HUES48 (cell line): ENCODE data around the gene CERKL.
"Not testable (repeated sequence)": the region's sequence is repeated elsewhere in the genome, so short reads cannot be mapped to it uniquely, and the experiment has no call there.

ENCODE experiments used
- H3K27ac ChIP-seq: one replicate; pipeline ENCODE4 v1.7.0; 2013; ENCODE audit warnings: low read depth, low read length, inconsistent platforms
- H3K27me3 ChIP-seq: 2 replicates; pipeline ENCODE4 v1.6.1; 2013; ENCODE audit warnings: mild to moderate bottlenecking, low read length; ENCODE audit not compliant: control insufficient read depth, insufficient read depth
- H3K36me3 ChIP-seq: 2 replicates; pipeline ENCODE4 v1.6.1; 2013; ENCODE audit warnings: low read length; ENCODE audit not compliant: control insufficient read depth, insufficient read depth
- H3K4me1 ChIP-seq: 2 replicates; pipeline ENCODE4 v1.6.1; 2013; ENCODE audit warnings: mild to moderate bottlenecking, low read length; ENCODE audit not compliant: control insufficient read depth, insufficient read depth
- H3K4me3 ChIP-seq: 2 replicates; pipeline ENCODE4 v1.5.1; 2013; ENCODE audit warnings: mild to moderate bottlenecking, low read depth, low read length
- H3K9ac ChIP-seq: 2 replicates; pipeline ENCODE4 v1.6.1; 2013; ENCODE audit warnings: mild to moderate bottlenecking, low read depth, low read length, moderate library complexity
- H3K9me3 ChIP-seq: 2 replicates; pipeline ENCODE4 v1.6.1; 2013; ENCODE audit warnings: low read length; ENCODE audit not compliant: control insufficient read depth, insufficient read depth

Gene CERKL

GRCh38 chr2:181656450-181657291, at the start of gene CERKL:
CERKL (minus strand) TSS chr2:181657105; CDS start chr2:181657006, 99 bp downstream.
- no peak within 1 kb of the TSS for H3K27ac ChIP-seq
- H3K9ac ChIP-seq, result no peak within 1 kb of the TSS
- H3K4me3 ChIP-seq, result peak within 1 kb of the TSS; percentile 72

GRCh38 chr2:181702519-181702918, 45.6 kb upstream of the CERKL start:
- not testable (repeated sequence) for H3K36me3 ChIP-seq, H3K4me1 ChIP-seq
- peaks cover 14% of the 10 kb centered on the region for H3K9me3 ChIP-seq

More at GRCh38 chr2:181656450-181657291, at the start of gene CERKL:
- peaks cover 88% of the 10 kb centered on the region for H3K27me3 ChIP-seq
- H3K9me3 ChIP-seq, result no peaks in the 10 kb centered on the region
- no peaks in the 10 kb centered on the region for H3K36me3 ChIP-seq
- H3K4me1 ChIP-seq, result peaks cover 28% of the 10 kb centered on the region

GRCh38 chr2:181698223-181698622, 41.3 kb upstream of the CERKL start:
- Histone ChIP-seq H3K4me3 (no peak overlapping the region), H3K4me1 (no peaks in the 10 kb centered on the region), H3K27ac (no peak overlapping the region), H3K36me3 (no peaks in the 10 kb centered on the region), H3K9me3 (peaks cover 9% of the 10 kb centered on the region), H3K27me3 (peaks cover 2% of the 10 kb centered on the region; the same call in 1 of the 2 replicates), H3K9ac (no peak overlapping the region)

More at GRCh38 chr2:181702519-181702918, 45.6 kb upstream of the CERKL start:
- not testable (repeated sequence) for H3K4me3 ChIP-seq, H3K27ac ChIP-seq, H3K9ac ChIP-seq, H3K27me3 ChIP-seq

- Histone ChIP-seq H3K9ac (no peak overlapping the region), H3K4me1 (no peaks in the 10 kb centered on the region), H3K9me3 (peaks cover 3% of the 10 kb centered on the region; the same call in 1 of the 2 replicates), H3K36me3 (no peaks in the 10 kb centered on the region), H3K4me3 (no peak overlapping the region), H3K27me3 (peaks cover 3% of the 10 kb centered on the region; the same call in 1 of the 2 replicates), H3K27ac (no peak overlapping the region)
Observed at GRCh38 chr2:181697571-181697970, 40.7 kb upstream of the CERKL start.

- Histone ChIP-seq H3K36me3 (no peaks in the 10 kb centered on the region), H3K27me3 (peaks cover 3% of the 10 kb centered on the region; the same call in 1 of the 2 replicates), H3K27ac (no peak overlapping the region), H3K4me3 (no peak overlapping the region), H3K4me1 (no peaks in the 10 kb centered on the region), H3K9me3 (no peaks in the 10 kb centered on the region), H3K9ac (no peak overlapping the region)
Observed at GRCh38 chr2:181697126-181697525, 40.2 kb upstream of the CERKL start.

GRCh38 chr2:181694271-181694670, 37.4 kb upstream of the CERKL start:
- no peak overlapping the region for H3K9ac ChIP-seq
- no peaks in the 10 kb centered on the region for H3K4me1 ChIP-seq
- H3K4me3 ChIP-seq, result no peak overlapping the region
- H3K27ac ChIP-seq, result no peak overlapping the region
- H3K27me3 ChIP-seq, result peaks cover 17% of the 10 kb centered on the region
- no peaks in the 10 kb centered on the region for H3K9me3 ChIP-seq
- H3K36me3 ChIP-seq, result no peaks in the 10 kb centered on the region

GRCh38 chr2:181690860-181691259, 34.0 kb upstream of the CERKL start:
- no peak overlapping the region for H3K4me3 ChIP-seq
- H3K9ac ChIP-seq, result no peak overlapping the region
- peaks cover 48% of the 10 kb centered on the region for H3K27me3 ChIP-seq
- no peaks in the 10 kb centered on the region for H3K36me3 ChIP-seq
- no peaks in the 10 kb centered on the region for H3K4me1 ChIP-seq
- H3K9me3 ChIP-seq, result no peaks in the 10 kb centered on the region
- no peak overlapping the region for H3K27ac ChIP-seq

- H3K4me1 ChIP-seq, result peaks cover 27% of the 10 kb centered on the region
- no peak overlapping the region for H3K9ac ChIP-seq
- H3K9me3 ChIP-seq, result no peaks in the 10 kb centered on the region
- H3K27me3 ChIP-seq, result peaks cover 87% of the 10 kb centered on the region
- H3K36me3 ChIP-seq, result no peaks in the 10 kb centered on the region
- no peak overlapping the region for H3K4me3 ChIP-seq
- no peak overlapping the region for H3K27ac ChIP-seq
Observed at GRCh38 chr2:181686576-181687185, 29.8 kb upstream of the CERKL start.

- H3K4me3 ChIP-seq, result peak overlapping the region; percentile 17
- peaks cover 97% of the 10 kb centered on the region for H3K27me3 ChIP-seq
- H3K9me3 ChIP-seq, result no peaks in the 10 kb centered on the region
- H3K4me1 ChIP-seq, result peaks cover 38% of the 10 kb centered on the region
- H3K9ac ChIP-seq, result no peak overlapping the region
- no peaks in the 10 kb centered on the region for H3K36me3 ChIP-seq
- H3K27ac ChIP-seq, result no peak overlapping the region
Observed at GRCh38 chr2:181685150-181685688, 28.3 kb upstream of the CERKL start.

- no peak overlapping the region for H3K27ac ChIP-seq
- H3K27me3 ChIP-seq, result peaks cover 97% of the 10 kb centered on the region
- peak overlapping the region; percentile 51 for H3K4me3 ChIP-seq
- H3K9me3 ChIP-seq, result no peaks in the 10 kb centered on the region
- H3K4me1 ChIP-seq, result peaks cover 44% of the 10 kb centered on the region
- H3K9ac ChIP-seq, result no peak overlapping the region
- H3K36me3 ChIP-seq, result no peaks in the 10 kb centered on the region
Observed at GRCh38 chr2:181684454-181685149, 27.7 kb upstream of the CERKL start.
